ENCODE measurements around the gene UCHL5.

GRCh38 chr1:192969091-192969490, 90.1 kb downstream of the UCHL5 start:
- TF ChIP-seq CTCF (IDR thresholded peaks at IDR 0.05) (no peak), POLR2A (IDR thresholded peaks at IDR 0.05) (no peak), POLR2AphosphoS5 (IDR thresholded peaks at IDR 0.05) (no peak), EP300 (IDR thresholded peaks at IDR 0.05) (no peak)

Data from suprapubic skin (tissue), 4 donors.